Hippocampal formation (tissue), 2 donors: ENCODE results near the gene SLC29A3.
"Not testable (repeated sequence)": the region's sequence is repeated elsewhere in the genome, so short reads cannot be mapped to it uniquely, and the experiment has no call there.

Source experiments
- DNase-seq, 2 donors: peaks; one replicate each; lab custom pipeline; 2025; lab: John Stamatoyannopoulos, UW

Gene SLC29A3

DNA sequence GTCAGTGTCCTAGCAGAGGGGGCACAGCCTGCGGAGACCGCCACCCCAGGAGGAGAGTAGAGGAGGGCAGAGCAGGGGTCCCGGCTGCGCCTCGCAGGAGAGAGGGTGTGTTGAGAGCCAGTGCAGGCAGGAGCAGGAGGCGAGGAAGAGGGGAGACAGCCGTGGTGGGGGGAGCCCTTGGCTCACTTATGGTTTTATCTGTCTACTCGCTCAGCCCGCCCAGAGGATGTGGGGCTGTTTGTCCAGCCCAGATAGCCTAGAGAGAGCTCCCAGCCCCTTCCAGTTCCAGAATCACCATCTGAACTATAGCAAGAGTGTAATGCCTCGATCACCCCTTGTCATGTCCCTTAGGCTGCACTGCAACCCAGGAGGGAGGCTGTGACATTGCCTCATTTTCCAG lies 26.6 kb downstream of the SLC29A3 start:
- no peak for DNase-seq

GRCh38 chr10:71346731-71347130 lies 27.7 kb downstream of the SLC29A3 start:
- no peak for DNase-seq

GRCh38 chr10:71347587-71348395 lies 28.7 kb downstream of the SLC29A3 start:
- no peak for DNase-seq

DNA sequence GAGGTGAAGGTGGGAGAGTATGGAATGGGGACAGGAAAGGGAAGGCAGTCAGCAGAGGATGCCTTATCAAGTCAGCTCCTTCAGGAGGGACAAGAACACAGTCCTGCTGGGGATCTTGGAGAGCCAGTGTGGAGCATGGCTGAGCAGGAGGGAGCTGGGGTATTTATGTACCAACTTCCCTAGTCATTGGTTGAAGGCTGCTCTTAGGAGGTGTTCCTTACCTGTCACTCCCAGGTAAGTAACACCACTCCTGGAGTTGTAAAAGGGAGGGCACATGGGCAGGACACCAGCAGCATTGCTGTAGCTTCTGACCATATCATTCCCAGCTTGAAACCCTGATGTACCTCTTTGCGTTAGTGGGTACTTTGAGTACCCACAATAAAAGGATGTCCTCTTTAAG lies 29.8 kb downstream of the SLC29A3 start:
- no peak for DNase-seq

DNA sequence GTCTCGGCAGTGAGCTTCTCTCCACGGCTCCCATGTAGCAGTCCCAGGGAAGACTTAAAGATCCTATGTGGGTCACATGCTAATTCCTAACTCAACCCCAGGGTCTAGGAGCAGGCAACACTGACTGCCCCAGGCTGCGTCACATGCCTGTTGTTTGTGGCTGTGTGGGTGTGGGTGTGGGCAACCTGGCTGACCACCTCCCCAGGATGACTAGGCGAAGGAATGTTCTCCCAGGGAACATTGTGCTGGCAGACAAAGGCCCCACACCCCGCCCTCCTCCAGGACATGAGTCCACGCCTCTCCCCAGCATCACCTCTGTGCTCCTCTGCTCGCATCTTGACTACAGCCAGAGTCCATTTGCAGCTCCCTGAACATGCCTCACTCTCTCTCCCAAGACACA lies 30.3 kb downstream of the SLC29A3 start:
- DNase-seq: no peak

DNA sequence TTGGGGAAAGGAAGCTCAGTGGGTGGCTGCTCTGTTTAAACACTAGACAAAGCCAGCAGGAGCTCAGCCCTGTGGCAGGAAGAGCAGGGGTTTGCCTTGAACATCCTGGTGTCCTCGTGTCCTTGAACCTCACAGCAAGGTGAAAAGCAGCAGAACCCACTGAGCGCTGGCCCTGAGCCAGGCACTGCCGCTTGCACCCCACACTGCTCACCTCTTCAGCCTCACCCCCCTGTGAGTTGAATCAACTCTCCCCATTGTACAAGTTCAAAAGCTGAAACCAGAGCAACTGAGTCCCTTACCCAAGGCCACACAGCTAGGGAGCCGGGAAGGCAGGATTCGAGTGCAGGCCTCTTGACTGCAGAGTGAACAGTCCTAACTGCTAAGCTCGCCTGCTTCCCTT lies 32.0 kb downstream of the SLC29A3 start:
- no peak for DNase-seq

DNA sequence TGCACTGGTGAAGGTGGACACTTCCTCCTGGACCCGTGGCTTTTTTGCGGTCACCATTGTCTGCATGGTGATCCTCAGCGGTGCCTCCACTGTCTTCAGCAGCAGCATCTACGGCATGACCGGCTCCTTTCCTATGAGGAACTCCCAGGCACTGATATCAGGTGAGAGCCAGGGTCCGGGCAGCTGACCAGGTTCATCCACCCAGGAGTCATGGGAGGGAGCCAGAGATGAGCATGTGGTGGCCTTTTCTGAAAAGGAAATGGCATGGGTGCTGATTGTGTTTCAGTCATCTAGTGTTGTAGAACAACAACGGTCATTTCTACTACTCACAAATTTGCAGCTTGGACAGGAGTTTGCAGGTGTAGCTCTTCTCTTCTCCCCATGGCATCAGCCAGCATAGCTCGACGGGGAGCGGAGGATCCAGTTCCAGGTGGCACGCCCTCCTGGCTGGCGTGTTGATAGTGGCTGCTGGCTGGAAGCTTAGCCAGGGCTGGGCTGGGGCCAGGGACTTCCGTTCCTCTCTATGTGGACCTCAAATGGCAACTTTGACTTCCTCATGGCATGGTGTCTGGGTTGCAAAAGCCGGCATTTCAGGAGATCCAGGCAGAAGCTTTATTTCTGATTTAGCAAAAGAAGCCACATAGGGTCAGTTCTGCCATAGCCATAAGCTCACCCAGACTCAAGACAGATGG lies 32.7 kb downstream of the SLC29A3 start:
- DNase-seq: peak in 1 of 2 donors; percentile 24

DNA sequence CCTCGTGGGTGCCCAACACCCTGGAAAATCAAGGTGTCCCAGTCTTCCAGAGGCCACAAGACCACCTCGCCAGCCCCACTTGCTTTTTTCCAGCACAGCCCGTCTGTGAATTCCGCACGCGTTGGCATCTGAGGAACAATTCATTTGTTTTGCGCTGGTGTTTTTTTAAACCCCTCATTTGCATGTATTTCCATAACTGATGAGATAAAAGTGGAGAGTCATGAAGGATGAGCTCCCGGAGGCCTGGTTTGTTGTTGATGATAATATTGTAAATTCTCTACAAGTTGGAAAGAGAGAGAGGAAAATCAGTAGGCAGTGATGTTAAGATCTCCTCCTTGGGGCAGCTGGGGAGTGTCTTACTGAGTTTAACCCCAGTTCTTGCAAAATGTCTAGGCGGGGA lies 34.6 kb downstream of the SLC29A3 start:
- DNase-seq: no peak

DNA sequence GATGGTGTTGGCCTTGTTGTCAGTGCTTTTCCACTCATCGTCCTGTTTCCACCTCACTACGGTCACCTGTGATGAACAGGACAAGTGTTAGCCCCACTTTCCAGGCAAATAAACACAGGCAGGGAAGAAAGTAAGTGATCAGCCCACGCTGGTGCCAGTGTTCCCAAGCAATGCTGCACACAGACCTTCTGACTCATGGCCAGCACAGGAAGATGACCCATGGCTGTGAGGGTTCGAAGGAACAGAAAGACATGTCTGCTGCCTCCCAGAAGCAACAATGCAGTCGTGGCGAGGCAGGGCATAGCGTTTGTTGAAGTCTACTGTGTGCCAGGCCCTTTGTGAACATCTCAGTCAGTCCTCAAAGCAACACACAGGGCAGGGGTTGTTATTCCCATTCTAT lies 35.7 kb downstream of the SLC29A3 start:
- DNase-seq: no peak

DNA sequence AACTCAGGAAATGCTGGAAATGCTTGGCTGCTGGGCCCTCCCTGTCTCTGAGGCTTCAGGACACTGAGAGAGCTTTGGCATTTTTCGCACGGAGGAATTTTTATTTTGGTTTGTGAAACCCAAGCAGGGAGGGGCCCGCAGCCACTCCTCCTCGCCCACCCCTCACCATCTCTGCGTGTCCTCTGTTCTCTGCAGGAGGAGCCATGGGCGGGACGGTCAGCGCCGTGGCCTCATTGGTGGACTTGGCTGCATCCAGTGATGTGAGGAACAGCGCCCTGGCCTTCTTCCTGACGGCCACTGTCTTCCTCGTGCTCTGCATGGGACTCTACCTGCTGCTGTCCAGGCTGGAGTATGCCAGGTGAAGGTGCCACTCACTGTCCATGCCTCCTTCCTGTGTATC lies 36.8 kb downstream of the SLC29A3 start:
- no peak for DNase-seq

GRCh38 chr10:71357792-71358265 lies 38.8 kb downstream of the SLC29A3 start:
- no peak for DNase-seq

DNA sequence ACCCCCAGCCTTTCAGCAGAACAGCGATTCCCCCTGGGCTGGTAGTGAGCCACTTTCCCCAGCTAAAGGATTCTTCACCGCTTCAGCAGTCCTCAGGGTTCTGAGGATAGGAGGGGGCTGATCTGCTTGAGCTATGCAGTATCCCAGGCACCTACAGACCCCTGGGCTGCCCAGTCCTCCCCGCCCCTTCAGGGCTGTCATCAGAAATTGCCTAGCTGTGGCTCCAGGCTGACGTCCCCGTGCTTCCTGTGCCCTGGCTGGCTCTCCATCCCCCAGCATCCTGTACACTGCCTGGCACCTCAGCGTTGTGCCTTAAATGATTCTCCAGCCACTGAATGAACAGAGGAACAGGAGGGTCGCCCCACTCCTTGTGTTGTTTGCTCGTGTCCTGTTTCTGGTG lies 39.2 kb downstream of the SLC29A3 start:
- DNase-seq: no peak

- DNase-seq: not testable (repeated sequence)
Measured at GRCh38 chr10:71358906-71359305, 39.8 kb downstream of the SLC29A3 start.

DNA sequence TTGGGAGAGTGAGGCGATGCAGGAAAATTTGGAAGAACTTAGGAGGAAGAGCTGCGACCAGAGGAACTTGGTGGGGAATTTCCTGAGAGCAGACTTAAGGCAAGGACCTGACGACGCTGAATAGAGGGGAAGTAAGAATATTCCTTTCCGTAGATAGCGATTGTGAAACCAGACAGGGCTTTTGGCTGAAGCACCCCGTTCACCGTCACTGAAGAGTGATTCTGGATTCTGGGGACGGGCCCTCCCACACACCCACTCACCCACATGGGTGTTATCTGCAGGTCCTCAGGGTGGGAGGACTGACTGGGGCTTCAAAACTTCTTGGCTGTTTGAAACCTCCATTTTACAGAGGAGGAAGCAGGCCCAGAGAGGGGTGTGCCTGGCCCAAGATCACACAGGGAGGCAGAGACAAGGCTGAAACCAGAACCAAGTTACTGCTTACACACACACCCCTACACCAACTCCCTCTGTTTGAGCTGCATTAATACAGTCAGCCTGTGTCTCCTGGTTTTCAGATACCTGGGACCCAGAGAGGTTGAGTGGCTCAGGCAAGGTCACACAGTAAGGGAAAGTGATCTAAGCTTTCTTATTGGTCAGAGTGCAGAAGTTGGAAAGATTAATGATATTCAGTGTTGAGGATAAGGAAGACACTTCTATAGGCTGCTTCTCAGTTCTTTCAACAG lies 40.4 kb downstream of the SLC29A3 start:
- peak in 1 of 2 donors; percentile 15 for DNase-seq

DNA sequence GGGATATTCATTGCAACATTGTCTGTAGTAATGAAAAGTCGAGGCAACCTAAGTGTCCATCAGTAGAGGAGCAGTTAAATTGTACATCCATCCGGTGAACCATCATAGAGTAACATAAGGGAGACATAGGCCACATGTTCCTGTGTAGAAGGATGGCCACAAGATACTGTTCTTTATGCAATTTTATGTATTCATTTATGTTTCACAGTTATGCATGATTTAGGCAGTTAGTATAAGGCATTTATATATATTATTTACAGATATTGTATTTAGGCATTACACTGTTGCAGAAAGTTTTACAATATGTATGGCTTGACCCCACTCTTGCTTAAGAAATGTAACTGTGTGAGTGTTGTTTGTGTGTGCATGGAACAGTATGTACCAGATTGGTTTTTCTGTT lies 41.7 kb downstream of the SLC29A3 start:
- DNase-seq: no peak

DNA sequence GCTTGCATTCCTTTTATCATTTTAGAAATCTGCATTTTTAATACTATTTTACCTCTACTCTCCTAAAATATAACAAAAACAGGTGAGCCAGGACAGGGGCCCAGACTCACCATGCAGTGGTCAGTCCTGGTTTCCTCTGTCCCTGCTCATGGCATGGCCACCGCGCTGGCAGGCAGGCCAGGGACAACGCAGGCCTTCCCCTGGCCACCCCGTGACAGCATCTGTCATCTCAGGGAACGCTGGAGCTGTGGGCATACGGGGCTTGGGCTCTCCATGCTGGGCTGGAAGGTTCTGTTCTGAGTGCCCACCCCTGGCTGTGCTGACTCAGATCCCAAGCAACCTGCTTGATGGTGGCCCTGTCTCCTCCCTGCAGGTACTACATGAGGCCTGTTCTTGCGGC lies 42.5 kb downstream of the SLC29A3 start:
- DNase-seq: no peak

DNA sequence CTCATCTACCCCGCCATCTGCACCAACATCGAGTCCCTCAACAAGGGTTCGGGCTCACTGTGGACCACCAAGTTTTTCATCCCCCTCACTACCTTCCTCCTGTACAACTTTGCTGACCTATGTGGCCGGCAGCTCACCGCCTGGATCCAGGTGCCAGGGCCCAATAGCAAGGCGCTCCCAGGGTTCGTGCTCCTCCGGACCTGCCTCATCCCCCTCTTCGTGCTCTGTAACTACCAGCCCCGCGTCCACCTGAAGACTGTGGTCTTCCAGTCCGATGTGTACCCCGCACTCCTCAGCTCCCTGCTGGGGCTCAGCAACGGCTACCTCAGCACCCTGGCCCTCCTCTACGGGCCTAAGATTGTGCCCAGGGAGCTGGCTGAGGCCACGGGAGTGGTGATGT lies 43.1 kb downstream of the SLC29A3 start:
- DNase-seq: no peak

- DNase-seq: no peak
Measured at GRCh38 chr10:71363936-71364335, 44.9 kb downstream of the SLC29A3 start.

- no peak for DNase-seq
Measured at GRCh38 chr10:71365366-71365765, 46.3 kb downstream of the SLC29A3 start.

DNA sequence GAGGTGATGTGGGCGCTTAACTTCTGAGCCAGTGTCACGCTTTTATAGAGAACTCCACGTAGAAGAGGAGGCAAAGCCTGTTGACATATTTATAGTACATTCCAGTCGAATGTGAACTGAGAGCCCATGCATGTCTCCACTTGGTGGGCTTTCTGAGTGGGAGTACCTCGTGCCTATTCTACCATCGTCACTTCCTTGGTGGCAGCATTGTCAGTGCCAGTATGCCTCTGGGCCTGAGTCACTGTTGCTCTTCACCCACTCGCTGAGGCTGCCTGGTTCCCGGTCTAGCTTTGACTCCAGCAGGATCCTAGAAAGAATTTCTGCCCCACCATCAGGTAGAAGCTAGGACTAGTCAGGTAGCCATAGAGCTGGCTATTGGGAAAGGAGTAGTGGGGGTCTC lies 47.6 kb downstream of the SLC29A3 start:
- DNase-seq: no peak

DNA sequence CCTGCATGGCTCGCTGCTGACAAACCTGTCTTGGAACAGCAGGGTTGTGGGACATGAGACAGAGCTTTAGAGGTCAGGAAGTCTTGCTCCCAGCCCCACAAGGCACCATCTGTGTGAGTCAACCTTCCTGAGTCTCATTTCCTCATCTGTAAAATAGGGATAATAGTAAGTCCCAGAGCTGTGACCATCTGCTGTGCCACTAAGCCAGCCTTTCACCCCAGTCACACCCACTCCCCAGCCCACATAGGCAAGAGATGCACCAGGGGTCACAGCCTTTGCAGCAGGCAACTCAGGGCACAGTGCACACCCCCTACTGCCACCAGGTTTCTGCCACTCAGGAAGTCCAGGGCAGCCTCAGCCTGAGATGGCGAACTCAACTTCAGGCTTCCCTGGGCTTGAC lies 48.2 kb downstream of the SLC29A3 start:
- no peak for DNase-seq

DNA sequence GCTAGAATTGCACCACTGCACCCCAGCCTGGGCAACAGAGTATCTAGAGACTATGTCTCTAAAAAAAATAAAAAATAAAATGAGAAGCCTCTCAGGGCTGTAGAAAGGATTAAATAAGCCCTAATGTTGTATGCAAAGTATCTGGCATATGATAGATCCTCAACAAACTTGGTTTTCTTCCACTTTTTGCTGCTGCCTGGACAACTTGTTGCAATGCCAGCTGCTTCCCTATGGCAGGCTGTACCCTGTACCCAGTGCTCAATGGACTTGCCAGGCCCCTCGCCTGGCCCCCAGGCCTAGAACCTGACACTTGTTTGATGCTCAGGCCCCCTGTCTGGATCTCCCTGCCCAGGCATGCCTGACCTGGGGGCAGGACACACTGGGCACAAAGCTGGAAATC lies 49.1 kb downstream of the SLC29A3 start:
- DNase-seq: no peak

- no peak for DNase-seq
Measured at GRCh38 chr10:71368643-71369042, 49.6 kb downstream of the SLC29A3 start.
